Mammary epithelial cell (primary cell): ENCODE data around the gene MDFI.

Source experiments
- EZH2 ChIP-seq: IDR thresholded peaks from 2 replicates; pipeline ENCODE4 v1.6.1; 2012; ENCODE audit warnings: low read length, inconsistent platforms, borderline replicate concordance
- TF ChIP-seq, protein P1 (sequence below), 2 donors: IDR thresholded peaks in 1 of 2; conservative IDR thresholded peaks in 1 of 2; 2 replicates each; pipeline ENCODE4 v1.5.1; 2011 to 2012; ENCODE audit warnings: inconsistent platforms in 2 of 2, low read length in 2 of 2, mild to moderate bottlenecking in 2 of 2, control low read depth in 1 of 2, low read depth in 1 of 2; ENCODE audit not compliant: insufficient read depth in 1 of 2; ENCODE audit errors: extremely low read depth in 1 of 2

DNA sequence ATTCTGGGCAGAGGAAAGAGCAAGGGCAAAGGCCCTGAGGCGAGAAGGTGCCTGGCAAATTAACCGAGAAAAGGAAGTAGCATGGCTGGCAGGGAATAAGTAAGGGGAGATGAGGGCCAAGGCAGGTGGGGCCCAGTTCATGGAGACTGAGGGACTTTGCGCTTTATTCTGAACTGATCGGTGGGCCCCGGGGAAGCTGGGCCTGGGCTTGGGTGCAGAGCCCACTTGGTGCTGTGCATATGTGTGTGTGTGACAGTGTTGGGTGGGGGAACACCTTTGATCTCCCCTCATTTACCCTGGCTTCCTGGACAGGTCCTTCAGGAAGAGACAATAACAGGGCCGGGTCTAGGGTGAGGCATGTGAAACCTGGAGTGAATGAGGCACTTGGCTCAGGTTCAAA, 2.9 kb upstream of the MDFI start:
- TF ChIP-seq, protein P1, sequence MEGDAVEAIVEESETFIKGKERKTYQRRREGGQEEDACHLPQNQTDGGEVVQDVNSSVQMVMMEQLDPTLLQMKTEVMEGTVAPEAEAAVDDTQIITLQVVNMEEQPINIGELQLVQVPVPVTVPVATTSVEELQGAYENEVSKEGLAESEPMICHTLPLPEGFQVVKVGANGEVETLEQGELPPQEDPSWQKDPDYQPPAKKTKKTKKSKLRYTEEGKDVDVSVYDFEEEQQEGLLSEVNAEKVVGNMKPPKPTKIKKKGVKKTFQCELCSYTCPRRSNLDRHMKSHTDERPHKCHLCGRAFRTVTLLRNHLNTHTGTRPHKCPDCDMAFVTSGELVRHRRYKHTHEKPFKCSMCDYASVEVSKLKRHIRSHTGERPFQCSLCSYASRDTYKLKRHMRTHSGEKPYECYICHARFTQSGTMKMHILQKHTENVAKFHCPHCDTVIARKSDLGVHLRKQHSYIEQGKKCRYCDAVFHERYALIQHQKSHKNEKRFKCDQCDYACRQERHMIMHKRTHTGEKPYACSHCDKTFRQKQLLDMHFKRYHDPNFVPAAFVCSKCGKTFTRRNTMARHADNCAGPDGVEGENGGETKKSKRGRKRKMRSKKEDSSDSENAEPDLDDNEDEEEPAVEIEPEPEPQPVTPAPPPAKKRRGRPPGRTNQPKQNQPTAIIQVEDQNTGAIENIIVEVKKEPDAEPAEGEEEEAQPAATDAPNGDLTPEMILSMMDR (conservative IDR thresholded peaks at IDR 0.05 in 1 of 2, IDR thresholded peaks at IDR 0.05 in 1 of 2; ENCODE audit: extremely low read depth in 1 of 2, insufficient read depth in 1 of 2, low read depth in 1 of 2, low read length in 2 of 2): no peak
- no peak for TF ChIP-seq EZH2
